HG03565 (cell line): ENCODE results near the gene CLEC1B.
"Not testable (repeated sequence)": the region's sequence is repeated elsewhere in the genome, so short reads cannot be mapped to it uniquely, and the experiment has no call there.

Experiments used
- ATAC-seq: cut with Tn5 transposase; IDR thresholded peaks from one replicate; pipeline ENCODE4 v1.9.1; 2021; ENCODE audit warnings: mild to moderate bottlenecking, moderate library complexity; ENCODE audit not compliant: unreplicated experiment

The CLEC1B gene

DNA sequence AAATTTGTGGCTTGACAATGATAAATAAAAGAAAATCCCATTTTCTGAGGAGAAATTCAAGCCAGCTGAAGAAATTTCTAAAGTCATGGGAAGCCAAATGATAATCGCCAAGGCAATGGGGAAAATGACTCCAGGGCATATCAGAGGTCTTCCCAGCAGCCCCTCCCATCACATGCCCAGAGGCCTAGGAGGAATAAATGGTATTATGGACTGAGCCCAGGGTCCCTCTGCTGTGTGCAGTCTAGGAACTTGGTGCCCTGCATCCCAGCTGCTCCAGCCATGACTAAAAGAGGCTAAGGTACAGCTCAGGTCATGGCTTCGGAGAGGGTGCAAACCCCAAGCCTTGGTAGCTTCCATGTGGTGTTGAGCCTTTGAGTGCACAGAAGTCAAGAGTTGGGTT is 23.3 kb downstream of the CLEC1B start:
- ATAC-seq, result no peak

DNA sequence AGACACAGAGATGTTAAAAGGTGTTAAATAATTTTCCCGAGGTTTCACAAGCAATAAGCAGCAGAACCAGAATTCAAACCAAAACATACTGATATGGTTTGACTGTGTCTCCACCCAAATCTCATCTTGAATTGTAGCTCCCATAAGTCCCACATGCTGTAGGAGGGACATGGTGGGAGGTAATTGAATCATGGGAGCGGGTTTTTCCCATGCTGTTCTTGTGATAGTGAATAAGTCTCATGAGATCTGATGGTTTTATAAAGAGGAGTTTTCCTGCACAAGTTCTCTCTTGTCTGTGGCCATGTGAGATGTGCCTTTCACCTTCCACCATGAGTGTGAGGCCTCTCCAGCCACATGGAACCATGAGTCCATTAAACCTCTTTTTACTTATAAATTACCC is 24.2 kb downstream of the CLEC1B start:
- not testable (repeated sequence) for ATAC-seq

- ATAC-seq, result no peak
These were observed 25.0 kb downstream of the CLEC1B start for GRCh38 chr12:9973949-9974348.

GRCh38 chr12:9971181-9971580 is 27.7 kb downstream of the CLEC1B start, which contains the start of gene CLEC12A:
TSS of gene CLEC12A (plus strand) at chr12:9971409. CDS start at chr12:9971597, 188 bp downstream.
- no peak for ATAC-seq

DNA sequence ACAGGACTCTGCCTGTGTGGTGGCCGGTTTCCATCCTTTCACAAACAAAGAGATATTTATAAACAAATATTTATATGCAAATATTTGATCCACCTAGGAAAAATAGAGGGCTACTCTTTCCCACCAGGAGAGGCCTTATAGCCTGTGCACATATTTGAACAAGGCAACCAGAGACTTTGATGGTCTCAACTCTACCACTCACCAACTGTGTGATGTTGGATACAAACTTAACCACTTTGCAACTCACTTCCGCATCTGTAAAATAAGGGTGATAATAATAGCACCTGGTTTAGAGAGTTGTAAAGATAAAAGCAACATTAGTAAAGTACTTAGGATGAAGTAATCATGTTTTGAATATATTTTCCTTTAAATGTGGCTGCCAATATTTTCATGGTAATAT is 29.2 kb downstream of the CLEC1B start:
- no peak for ATAC-seq

DNA sequence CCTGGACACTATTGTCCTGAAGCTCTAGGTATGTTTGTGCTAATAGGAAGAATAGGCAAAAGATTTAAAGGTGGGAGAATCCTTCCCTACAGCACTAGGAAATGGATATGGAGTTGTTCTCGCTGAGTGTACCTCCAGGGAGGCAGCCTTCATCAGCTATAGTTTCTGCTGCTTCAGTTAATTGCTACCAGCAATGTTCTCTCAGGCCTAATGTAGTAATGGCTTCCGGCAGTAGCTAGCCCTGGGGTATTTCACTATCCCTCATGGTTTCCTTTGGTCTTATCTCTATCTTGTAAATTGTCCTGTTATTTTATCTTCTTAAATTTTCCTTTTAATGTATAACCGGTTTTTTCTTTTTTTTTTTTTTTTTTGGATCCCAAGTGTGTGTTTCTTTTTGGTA is 37.0 kb downstream of the CLEC1B start:
- ATAC-seq, result no peak

DNA sequence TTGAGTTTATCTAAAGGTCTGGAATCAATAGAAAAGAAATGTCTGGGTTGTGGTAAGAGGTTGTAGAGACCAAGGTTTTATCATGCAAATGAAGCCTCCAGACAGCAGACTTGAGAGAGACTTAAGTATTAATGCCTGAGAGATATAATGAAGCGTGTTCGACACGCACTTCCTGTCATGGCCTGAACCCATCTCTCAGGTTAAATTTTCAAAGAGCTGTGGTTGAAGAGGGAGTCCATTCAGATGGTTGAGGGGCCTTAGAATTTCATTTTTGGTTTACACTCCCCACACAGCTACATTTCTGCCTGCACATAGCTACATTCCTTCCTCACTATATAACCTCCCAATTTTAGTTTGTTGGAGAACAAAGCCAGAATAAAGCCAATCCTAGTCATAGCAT is 37.8 kb downstream of the CLEC1B start:
- peak; percentile 60 for ATAC-seq

- no peak for ATAC-seq
These were observed 38.3 kb downstream of the CLEC1B start for GRCh38 chr12:9960590-9960989.

- no peak for ATAC-seq
These were observed 41.1 kb downstream of the CLEC1B start for GRCh38 chr12:9957834-9958233.

DNA sequence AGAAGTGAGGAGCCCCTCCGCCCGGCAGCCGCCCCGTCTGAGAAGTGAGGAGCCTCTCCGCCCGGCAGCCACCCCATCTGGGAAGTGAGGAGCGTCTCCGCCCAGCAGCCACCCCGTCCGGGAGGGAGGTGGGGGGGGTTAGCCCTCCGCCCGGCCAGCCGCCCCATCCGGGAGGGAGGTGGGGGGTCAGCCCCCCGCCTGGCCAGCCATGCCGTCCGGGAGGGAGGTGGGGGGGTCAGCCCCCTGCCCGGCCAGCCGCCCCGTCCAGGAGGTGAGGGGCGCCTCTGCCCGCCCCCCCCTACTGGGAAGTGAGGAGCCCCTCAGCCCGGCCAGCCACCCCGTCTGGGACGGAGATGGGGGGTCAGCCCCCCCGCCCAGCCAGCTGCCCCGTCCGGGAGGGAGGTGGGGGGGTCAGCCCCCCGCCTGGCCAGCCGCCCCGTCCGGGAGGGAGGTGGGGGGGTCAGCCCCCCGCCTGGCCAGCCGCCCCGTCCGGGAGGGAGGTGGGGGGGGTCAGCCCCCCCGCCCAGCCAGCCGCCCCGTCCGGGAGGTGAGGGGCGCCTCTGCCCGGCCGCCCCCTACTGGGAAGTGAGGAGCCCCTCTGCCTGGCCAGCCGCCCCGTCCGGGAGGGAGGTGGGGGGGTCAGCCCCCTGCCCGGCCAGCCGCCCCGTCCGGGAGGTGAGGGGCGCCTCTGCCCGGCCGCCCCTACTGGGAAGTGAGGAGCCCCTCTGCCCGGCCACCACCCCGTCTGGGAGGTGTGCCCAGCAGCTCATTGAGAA is 45.8 kb downstream of the CLEC1B start:
- not testable (repeated sequence) for ATAC-seq

DNA sequence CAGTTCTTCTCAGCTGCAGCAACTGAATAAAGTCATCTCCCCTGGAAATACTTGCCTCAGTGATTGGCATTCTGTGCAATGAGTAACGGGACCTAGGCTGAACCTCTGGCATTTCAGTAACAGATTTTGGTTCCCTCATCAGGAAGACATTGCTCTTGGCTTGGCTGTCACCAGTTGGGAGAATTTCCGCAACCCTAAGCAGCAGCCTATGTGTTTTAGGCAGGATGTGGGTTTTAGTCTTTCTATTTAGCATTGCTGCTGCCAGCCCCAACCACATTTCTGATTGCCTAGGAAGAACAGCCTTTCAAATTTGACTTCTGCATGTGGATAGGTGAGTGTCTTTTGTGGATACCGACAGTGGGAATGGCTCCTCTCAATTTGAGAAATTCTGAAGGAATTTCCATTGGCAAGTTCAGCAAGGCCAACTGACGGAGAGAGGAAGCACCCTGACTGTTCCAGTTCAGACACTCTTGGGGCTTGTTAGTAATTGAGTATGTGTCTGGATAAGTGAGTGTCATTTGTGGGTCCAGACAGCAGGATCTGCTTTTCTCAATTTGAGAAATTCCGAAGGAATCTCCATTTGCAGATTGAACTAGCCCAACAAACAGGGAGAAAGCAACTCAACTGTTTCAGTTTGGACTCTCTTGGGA is 47.8 kb downstream of the CLEC1B start:
- no peak for ATAC-seq

DNA sequence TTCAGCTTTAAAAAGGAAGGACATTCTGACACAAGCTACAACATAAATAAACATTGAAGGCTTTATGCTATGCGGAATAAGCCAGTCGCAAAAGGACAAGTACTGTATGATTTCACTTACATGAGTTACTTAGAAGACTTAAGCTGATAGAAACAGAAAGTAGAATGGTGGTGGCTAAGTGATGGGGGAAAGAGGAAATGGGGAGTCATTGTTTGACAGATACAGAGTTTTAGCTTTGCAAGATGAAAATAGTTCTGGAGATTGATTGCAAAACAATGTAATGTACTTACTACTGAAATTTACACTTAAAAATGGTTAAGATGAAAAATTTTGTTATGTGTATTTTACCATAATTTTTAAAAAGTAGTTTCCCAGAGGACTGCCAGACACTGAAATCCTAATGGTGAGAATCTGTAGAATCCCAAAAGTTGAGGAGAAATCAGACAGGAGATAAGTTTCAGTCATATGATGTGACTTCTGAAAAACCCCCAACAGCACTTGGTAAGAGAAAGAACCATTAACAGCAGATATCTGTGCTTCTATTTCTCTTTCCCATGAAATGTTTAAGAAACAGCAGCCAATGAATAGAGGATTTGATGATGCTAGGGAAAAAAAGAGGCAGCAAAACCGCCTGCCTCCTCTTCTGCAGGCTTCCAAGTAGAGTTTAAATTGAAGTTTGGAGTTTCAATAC is 50.2 kb downstream of the CLEC1B start:
- peak; percentile 94 for ATAC-seq

- ATAC-seq, result no peak
These were observed 51.2 kb downstream of the CLEC1B start for GRCh38 chr12:9947674-9948073.

- ATAC-seq, result no peak
These were observed 54.5 kb downstream of the CLEC1B start for GRCh38 chr12:9944391-9944790.

DNA sequence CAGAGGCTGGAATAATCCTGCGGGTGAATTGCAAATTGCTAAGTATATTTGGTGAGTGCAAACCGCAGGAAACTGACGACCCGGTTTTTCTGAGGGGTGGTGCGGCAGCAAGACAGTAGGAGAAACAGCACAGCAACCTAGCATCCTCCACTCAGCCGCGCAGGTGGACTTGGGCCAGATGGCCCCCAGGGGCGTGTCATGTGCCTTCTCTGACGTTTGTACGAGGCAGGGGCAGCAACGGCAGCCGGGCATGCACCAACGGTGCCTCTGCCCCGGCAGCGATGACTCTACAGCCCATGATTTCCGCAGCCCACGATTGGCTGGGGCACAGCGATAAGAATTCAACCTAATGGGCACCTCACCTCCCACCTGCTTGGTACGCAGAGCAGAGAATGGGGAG is 55.7 kb downstream of the CLEC1B start:
- peak; percentile 43 for ATAC-seq
